T-helper 2 cell treated with Interferon-gamma antibody and Interleukin-4, amounts not matched to agents 100 ng/mL and 5 ng/mL, for 36 hours (primary cell): ENCODE measurements around the gene ACO1. TPM values are rescaled to one million over a fixed set of nuclear protein-coding genes. Genes with fewer than 3 reads are reported as not detected.

Experiments
- intact Hi-C: fragments of 100-400 bp; cut with micrococcal nuclease; formaldehyde crosslinking; loops from one replicate; pipeline ENCODE4 v1.15.1; 2023
- total RNA-seq: library from RNA; stranded (reverse); gene quantifications from 2 replicates; pipeline ENCODE4 v1.2.3, GENCODE V29; 2022

Gene ACO1
- total RNA-seq, 1 donor from 2014 or later, result 9.8 TPM

GRCh38 chr9:32413424-32413823 lies 29.0 kb downstream of the ACO1 start:
- intact Hi-C loops, result no loop called here

GRCh38 chr9:32414856-32415255 lies 30.4 kb downstream of the ACO1 start:
- intact Hi-C loops, result no loop called here

- intact Hi-C loops, result no loop called here
Measured at GRCh38 chr9:32419921-32420320, 35.5 kb downstream of the ACO1 start.

- intact Hi-C loops, result no loop called here
Measured at GRCh38 chr9:32422237-32422806, 37.9 kb downstream of the ACO1 start.

- intact Hi-C loops, result no loop called here
Measured at GRCh38 chr9:32423371-32423770, 38.9 kb downstream of the ACO1 start.

GRCh38 chr9:32424616-32425015 lies 40.2 kb downstream of the ACO1 start:
- intact Hi-C loops, result no loop called here

- intact Hi-C loops, result no loop called here
Measured at GRCh38 chr9:32426278-32426939, 42.0 kb downstream of the ACO1 start.

- intact Hi-C loops, result loop anchor here (1.0 kb wide), 1 partner anchor 145 kb away; no protein-coding TSS in a partner anchor
Measured at GRCh38 chr9:32427111-32427873, 42.8 kb downstream of the ACO1 start.

- intact Hi-C loops, result no loop called here
Measured at GRCh38 chr9:32430720-32431119, 46.3 kb downstream of the ACO1 start.

- intact Hi-C loops, result no loop called here
Measured at GRCh38 chr9:32431196-32431595, 46.8 kb downstream of the ACO1 start.

GRCh38 chr9:32431940-32432555 lies 47.6 kb downstream of the ACO1 start:
- intact Hi-C loops, result loop anchor here (1.0 kb wide), 1 partner anchor 53 kb away; no protein-coding TSS in a partner anchor

- intact Hi-C loops, result no loop called here
Measured at GRCh38 chr9:32434892-32435291, 50.4 kb downstream of the ACO1 start.

- intact Hi-C loops, result no loop called here
Measured at GRCh38 chr9:32441678-32442077, 57.2 kb downstream of the ACO1 start.

- intact Hi-C loops, result no loop called here
Measured at GRCh38 chr9:32442433-32442832, 58.0 kb downstream of the ACO1 start.

GRCh38 chr9:32449969-32450368 lies 65.5 kb downstream of the ACO1 start:
- intact Hi-C loops, result no loop called here

- intact Hi-C loops, result no loop called here
Measured at GRCh38 chr9:32454280-32454679, 69.8 kb downstream of the ACO1 start.

- intact Hi-C loops, result no loop called here
Measured at GRCh38 chr9:32455738-32456137, 71.3 kb downstream of the ACO1 start.

- intact Hi-C loops, result no loop called here
Measured at GRCh38 chr9:32456564-32456963, 72.1 kb downstream of the ACO1 start.

GRCh38 chr9:32463500-32464293 lies 79.3 kb downstream of the ACO1 start:
- intact Hi-C loops, result loop anchor here (10.0 kb wide), 1 partner anchor 71 kb away; no protein-coding TSS in a partner anchor

- intact Hi-C loops, result loop anchor here (10.0 kb wide), 1 partner anchor 66 kb away; no protein-coding TSS in a partner anchor
Measured at GRCh38 chr9:32468740-32469139, 84.3 kb downstream of the ACO1 start.

- intact Hi-C loops, result no loop called here
Measured at GRCh38 chr9:32472344-32472743, 87.9 kb downstream of the ACO1 start.
